Ecto neural progenitor cell (in vitro differentiated cells): ENCODE measurements around the gene BABAM1.

Source experiments
- DNase-seq: peaks from one replicate; pipeline ENCODE4 v3.0.0-alpha.2; 2018; ENCODE audit warnings: low spot score

BABAM1 gene

DNA sequence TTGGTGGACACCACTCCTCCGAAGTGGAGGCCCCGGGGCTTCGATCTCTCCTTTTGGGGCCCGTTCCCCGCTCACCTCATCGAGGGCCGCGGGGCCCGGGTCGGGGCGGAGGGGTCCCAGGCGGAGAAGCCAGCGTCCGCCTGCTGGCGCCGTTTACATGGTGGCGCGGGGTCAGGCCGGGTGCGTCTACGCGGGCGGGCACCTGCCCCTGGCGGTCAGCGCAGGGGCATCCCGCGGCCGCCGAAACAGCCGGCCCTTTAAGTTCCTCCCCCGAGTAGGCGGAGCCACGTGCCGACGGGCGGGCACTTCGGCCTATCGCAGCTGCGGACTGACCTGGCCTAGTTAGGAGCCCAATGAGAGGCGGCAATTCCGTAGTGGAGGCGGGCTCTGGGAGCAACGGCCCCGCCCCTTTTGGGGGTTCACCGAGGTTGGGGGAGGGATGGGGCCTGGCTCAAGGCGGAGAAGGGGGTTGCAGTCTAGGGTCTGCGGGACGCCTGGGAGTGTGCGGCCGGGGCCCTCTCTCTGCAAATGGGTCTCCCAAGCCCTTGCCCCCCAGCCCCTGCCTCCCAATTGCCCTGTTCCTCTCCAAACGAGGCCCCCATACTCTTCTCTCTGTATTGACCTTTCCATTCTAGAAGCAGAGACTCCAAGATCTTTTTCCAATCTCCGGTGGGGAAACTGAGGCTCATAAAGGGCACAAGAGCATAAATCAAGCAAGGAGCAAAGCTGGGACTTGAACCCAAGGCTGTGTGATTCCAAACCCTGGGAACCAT, 36.1 kb downstream of the BABAM1 start, which contains the start of gene ABHD8:
Gene ABHD8, minus strand, starts transcription at position 259 of the 773 bp plus-strand sequence. CDS start 1,809 bp downstream, outside the sequence.
- DNase-seq: peak; percentile 97

DNA sequence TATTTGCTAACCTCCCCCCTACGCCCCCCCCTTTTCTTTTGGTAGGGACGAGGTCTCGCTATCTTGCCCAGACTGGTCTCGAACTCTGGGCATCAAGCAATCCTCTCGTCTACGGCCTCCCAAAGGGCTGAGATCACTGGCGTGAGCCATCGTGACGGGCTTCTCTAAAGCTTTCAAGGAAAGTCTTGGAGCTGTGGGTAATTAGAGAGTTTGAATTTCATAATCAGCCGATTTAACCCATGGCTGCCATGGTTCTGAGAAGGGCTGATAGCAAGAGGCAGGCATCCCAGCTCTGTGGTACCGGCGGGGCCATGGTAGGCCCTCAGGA, 36.7 kb downstream of the BABAM1 start:
- no peak for DNase-seq

DNA sequence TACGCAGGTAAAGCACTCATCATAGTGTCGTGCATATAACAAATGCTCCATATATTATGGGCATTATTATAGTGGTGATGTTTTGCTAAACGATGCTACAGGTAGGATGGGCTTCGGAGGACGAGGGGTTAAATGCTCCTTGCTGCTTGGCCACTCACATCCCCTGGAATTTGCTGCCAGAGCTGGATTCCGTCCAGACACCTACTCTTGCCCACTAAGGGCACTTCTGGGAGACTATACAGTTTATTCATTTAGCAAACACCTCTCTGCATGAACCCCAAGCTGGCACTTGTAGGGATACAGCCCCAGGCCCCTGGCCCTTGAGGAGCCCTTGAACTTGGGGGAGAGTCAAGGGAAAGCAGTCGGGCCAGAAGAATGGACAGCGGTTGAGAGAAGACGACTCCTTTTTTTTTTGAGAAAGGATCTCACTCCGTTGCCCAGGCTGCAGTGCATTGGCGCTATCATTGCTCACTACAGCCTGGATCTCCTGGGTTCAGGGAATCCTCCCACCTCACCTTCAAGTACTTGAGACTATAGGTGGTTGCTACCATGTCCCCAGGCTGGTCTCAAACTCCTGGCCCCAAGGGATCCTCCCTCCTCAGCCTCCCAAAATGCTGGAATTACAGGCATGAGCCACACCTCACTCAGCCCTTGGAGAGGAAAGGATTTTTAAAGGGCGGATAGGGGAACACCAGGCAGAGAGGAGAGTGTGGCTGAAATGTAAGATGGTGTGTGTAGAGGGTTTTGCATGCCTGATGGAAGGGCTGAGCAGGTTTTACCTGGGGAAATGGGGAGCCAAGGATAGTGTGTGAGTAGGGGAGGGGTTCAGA, 37.4 kb downstream of the BABAM1 start:
- peak; percentile 44 for DNase-seq

DNA sequence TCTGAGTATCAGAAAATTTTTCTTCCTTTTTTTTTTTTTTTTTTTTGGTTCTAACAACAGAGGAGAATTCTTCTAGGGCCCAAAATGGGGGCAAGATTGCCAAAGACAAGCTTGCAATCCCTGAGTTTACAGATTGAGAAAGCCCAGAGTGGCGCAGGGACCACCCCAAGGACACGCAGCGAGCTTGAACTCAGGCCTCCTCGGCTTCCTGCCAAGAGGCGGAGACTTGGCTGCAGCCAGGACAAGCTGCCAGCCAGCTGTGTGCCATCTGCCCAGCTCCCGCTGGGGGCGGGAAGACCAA, 37.9 kb downstream of the BABAM1 start:
- no peak for DNase-seq

DNA sequence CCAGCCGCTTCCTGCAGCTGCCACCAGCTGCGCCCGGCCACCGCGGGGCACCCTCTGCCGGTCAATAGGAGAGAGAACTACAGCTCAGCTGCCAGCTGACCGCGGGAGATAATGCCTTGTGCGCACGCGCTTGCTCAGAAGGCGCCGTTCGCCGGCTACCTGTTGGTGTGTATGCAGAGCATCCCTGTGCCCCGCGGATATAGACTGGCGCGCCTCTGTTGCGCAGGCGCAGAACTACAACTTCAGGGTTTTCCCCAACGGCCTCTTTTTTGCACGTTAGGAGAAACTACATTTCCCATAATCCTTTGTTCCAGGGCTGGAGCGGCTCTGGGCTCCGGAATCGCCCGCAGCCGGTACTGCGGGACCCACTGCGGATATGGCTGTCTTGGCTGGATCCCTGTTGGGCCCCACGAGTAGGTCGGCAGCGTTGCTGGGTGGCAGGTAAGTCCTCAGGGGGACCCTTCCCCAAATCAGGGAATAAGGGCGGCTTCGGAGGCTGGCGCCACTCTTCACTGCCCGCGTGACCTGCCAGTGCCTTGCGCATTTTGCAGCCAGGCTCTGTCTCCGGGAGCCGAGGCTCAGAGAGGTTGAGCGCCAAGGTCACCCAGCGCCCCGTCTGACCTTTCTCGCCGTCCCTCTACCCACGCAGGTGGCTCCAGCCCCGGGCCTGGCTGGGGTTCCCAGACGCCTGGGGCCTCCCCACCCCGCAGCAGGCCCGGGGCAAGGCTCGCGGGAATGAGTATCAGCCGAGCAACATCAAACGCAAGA, 38.5 kb downstream of the BABAM1 start, which contains the start of gene MRPL34:
Gene MRPL34, plus strand, starts transcription at position 356 of the 768 bp plus-strand sequence. Its CDS starts 21 bp downstream, at position 377.
- DNase-seq: peak; percentile 99

DNA sequence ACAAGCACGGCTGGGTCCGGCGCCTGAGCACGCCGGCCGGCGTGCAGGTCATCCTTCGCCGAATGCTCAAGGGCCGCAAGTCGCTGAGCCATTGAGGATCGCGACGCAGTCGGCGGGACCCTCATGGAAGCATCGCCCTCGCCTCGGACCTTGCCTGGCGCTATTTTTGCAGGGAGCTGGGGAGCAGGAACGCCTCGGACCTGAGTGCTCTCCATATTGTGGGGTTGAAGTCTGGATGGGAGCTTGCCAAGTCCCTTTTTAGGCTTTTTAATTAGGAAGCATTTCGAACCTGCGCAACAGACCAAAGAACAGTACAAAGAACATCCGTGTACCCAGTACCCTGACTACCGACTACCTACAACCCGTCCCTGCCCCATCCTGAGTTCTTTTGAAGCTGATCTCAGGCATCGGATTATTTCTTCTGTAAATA, 39.1 kb downstream of the BABAM1 start:
- DNase-seq: no peak

DNA sequence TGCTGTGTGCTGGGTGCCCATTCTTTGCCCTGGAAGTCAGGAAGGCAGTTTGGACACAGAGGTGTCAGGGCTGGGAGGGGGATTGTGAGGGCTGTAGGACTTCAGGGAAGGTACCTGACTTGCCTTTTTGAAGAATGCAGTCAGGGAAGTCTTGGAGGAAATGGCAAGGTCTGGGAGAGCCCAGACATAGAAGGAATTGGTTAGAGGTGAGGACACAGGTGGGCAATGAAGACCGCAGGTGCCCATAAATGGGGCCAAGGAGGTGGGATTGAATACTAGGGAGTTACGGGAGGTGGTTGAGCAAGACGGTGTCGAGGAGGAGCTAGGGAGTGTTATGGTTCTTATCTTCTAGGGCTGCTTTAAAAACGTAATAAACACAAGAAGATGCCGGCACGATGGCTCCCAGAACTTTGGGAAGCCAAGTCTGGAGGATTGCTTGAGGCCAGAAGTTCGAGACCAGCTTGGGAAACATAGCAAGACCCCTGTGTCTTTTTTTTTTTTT, 40.7 kb downstream of the BABAM1 start:
- DNase-seq: no peak

DNA sequence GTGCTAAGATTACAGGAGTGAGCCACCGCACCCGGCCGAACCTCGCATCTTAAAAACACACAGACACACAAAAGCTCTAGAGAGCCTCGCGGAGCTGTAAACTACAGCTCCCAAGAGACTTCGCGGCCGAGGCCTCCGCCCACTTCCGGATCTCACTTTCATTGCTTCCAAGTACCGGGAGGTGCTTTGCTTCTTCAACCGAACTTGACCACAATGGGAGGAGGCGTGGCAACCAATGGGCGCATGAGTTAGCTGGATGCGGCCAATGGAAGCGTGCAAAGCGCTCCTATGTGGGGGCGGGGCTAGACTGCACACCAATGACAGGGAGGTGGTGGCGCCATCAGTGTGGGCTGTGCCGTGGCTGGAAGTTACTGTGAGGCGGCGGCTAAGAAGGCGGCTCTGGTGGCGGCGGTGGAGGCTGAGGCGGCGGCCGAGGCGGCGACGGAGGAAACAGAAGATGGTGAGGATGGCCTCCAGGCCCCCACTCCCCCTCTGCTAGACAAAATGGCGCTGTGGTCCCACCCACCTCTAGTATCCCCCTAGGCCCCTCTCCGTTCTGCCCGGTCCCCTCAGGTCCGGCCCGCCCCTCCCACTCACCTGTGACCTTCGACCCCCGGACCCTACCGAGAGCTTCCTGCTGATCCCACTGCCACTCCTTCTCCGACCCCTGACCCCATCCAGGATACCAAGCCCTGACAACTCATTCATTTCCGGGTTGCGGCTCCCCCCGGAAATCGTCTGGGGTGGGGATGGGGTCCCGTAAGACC, 42.1 kb downstream of the BABAM1 start, which contains the start of gene DDA1:
Gene DDA1, plus strand, starts transcription at position 366 of the 767 bp plus-strand sequence. Its CDS starts 92 bp downstream, at position 458.
- DNase-seq: peak; percentile 99

DNA sequence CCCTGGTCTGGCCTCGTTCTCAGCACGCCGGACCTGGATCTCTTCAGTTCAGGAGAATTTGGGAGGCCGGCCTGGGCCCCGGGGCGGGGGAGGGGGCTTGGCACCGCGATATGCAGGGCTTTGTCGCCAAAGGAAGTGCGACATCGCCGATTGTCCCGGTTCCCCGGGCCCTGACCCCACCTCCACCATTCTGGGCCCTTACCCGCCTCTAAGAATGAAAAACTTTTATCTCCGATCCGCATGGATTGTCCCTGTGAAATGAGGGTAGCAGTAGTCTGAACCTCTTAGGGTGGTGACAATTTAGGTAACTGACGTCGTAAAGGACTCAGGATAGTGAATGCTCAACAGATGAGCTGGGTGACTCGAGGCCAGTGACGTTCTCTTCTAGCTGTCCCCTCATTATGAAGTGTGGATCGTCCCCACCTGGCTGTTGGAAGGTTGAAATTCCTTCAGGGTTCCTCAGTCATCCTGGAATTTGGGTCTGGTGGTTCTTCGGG, 42.8 kb downstream of the BABAM1 start:
- no peak for DNase-seq

DNA sequence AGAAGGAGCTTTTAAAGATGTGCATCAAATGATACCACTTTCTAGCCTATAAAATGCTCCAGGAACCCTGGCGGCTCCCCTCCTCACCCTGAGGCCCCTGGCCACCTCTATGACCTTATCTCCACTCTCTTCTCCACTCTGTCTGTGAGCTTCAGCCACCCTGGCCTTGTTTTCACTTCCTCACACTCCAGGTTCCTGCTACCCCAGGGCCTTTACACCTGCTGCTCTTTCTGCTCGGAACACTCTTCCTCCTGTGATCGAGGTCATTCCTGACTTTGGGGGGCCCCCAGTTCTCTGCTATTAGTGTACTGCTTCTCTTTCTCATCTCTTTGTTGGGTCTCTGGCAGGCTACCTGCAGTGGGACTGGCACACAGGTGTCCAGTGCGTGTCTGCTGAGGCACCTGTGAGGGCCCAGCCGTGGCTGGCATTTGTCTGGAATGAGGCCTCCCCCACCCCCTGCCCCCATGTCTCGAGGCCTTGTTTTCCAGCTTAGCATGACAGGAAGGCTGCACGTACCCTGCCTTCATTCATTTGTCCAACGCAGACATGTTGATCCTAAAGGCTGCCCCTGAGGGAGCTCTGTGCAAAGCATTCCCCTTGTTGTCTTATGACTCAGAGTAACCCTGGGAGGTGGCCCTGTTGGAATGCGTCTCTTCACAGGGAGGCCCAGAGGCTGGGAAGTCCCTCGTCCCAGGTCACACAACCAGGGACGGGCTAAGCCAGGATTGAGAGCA, 44.4 kb downstream of the BABAM1 start:
- DNase-seq: no peak

DNA sequence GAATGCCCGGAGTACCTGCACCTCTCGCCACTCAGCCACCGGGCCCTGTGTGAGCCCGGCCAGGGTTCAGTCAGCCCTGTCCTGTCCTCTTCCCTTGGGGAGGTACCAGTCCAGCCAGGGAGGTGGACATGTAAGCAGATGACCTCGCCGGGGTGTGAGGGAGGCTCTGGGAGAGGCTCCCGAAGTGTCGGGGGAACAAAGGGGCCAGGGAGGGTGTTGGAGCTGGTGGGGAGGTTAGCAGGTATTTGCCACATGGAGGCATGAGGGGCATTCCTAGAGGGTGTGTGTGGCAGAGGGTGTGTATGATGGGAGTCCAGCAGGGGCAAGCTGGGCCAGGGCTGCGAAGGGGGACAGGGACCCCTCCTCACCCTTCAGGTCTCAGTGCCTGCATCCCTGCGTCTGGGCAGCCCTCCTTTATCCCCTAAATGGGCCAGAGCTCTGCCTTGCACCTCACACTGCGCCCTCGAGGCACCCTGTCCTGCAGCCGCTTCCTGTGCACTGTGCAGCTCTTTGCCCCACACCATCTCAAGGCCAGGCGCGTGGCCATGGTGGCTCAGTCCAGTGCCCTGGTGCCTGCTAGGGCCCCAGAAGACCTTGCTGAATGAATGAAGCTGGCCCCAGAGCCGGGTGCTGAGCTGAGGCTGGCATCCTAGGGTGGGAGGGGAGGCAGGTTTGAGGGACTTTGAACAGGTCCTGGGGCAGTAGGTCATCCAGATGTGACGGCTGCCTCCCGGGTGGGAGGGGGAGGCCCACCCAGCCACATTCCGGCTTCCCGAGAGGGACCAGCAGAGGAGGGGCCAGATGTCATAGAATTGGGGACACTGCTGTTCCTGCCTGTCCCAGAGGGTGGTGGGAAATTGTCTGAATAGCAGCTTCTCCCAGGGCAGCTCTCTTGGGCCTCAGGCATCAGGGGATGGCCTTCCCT, 45.2 kb downstream of the BABAM1 start:
- DNase-seq: no peak

DNA sequence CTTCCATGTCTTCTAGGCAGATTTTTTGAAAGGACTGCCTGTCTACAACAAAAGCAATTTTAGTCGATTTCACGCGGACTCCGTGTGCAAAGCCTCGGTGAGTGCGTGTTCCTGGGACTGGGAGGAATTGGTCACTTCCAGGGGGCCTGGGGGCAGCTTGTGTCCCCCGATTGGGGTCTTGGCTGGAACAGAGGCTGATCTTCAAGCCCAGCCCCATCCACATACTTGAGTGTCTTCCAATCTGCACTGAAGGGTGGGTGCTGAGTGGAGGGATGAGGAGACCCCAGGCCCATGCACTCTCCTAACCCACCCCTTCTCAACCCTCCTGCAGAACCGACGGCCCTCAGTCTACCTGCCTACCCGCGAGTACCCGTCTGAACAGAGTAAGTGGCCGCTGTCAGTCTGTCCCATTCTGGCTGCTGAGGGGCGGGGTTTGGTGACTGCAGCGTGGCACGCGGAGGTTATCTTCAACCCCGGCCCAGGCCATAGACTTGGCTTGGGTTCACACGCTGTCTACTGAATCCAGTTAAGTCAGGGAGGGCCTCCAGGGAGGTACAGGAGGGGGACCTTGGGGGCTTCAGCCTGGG, 46.9 kb downstream of the BABAM1 start:
- no peak for DNase-seq

DNA sequence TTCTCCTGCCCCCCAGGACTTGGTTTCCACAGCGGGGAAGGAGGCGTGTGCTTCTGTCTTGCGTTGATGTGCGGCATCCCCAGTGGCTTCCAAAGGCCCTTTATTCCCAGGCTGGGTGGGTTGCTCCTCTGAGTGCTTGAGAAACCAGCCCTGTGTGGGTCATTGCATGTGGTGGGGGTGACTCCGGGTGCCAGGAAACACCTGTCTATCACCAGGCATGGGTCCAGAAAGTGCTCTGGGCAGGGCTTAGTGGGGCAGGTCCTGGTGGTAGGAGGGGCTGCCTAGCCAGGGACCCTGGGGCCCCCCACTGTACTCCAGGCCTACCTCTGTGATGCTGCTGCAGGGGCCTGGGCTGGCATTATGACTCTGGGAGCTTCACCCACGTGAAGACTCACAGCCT, 51.7 kb downstream of the BABAM1 start:
- no peak for DNase-seq

DNA sequence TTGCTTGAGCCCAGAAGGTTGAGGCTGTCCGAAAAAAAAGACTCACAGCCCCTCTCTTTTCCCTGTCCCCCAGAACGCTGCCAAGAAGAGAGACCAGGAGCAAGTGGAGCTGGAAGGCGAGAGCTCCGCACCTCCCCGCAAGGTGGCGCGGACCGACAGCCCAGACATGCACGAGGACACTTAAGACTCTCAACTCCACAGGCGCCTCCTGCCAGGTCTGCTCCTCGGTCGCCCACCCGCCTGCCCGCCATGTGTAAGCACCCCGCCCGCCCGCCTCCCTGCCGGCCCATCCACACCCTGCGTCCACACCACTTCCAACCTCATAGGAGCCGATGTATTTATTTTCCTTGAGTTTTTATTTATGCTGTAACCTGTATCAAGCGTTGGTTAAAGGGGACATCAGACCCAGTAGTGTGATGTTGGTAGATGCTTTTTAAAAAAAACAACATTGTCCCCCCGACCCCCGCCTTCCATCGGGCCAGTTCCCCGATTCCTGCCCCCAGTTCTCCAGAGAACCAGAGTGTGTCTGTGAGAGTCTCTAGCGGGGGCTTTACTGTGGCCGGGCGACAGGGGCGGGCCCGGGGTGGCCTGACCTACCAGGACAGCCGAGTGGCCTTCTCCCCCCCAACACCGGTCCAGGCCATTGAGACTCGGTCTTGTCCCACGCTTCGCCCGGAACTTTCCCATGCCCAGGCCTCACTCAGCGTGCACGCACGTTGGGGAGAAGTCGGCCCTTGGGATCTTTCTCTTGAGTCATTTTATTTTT, 52.4 kb downstream of the BABAM1 start:
- DNase-seq: no peak

DNA sequence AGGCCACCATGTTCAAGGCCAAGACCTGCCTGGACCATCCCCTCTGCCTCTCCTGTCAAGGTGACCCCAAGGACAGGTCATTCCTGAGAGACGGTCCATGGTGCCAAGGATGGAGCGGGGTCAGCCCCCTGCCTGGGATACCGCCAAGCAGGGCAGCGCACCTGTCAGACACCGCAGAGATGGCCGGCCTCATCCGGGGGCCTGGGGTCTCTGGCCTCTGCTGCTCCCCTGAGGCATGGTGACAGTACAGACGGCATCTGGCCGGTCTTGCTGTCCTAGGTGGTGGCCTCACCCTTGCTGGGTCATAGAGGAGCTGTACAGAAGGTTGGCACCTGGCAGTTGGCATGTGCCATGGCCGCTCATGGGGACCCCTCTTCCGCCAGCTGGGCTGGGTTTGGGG, 53.2 kb downstream of the BABAM1 start:
- no peak for DNase-seq

DNA sequence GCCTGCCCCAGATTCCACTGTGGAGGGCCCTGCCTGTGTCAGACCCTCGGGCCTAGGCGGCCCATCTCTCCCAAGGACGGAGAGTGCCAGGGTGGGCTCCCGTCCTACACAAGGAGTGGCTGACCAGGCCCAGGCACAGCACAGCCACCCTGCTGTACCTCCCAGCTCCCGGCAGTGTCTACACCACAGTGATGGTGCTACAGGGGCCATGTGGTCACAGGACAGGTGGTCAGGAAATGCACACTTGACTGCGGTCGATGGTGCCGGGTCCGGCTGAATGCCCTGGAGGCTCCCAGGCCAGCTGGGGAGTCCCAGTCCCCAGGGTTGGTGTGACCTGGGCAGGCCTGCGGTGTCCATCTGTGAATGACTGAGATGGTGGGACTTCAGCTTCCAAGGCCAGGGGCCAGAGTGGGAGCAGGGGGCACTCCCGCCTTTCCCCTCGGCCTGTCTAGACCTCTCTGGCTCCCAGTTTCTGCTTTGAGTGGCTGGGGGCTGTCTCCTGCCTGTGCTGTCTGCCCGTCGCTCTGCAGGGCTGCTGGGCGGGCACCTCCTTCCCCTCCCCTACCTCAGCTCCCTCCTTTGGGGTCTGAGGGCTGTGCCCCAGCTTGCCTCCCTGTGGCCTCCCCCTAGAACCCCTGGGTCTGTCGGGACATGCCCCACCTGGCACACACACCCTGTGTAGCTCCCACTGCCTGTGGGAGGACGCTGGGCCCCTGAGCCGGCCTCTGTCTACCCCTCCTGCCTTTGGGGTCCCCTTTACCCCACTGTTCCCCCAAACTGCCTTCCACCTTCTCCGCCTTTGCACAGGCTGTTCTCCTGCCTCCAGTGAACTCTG, 54.6 kb downstream of the BABAM1 start:
- no peak for DNase-seq

DNA sequence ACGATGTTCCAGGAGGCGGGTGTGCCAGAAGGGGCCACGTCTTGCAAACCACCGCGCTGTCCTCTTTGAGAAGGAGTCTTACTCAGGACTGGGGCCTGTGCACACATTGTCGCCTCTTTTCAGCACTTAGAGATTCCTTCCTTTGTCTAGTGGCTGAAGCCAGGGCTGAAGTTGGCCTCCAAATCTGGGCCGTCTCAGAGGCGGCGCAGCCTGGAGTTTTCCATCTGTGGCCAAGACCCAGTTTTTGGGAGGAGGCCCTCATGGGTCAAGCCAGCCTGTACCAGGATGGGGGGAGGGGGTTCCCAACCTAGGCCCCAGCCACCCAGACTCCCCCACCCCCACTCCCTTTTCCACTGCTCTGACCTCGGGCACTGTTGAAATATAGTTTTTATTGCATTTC, 55.6 kb downstream of the BABAM1 start:
- DNase-seq: no peak
